Inferior parietal cortex (tissue), 1 donor: Measurements from ENCODE around the gene CCDC157.

Experiments
- DNase-seq: peaks from one replicate; pipeline ENCODE4 v3.0.0-alpha.2; 2016; ENCODE audit errors: extremely low spot score

The CCDC157 gene

GRCh38 chr22:30413745-30414524 is 57.1 kb downstream of the CCDC157 start:
- peak; percentile 33 for DNase-seq

GRCh38 chr22:30414525-30415047 is 57.8 kb downstream of the CCDC157 start:
- no peak for DNase-seq

- DNase-seq: no peak
Observed at GRCh38 chr22:30416403-30416802, 59.6 kb downstream of the CCDC157 start.

- DNase-seq: no peak
Observed at GRCh38 chr22:30416837-30417236, 60.0 kb downstream of the CCDC157 start.

GRCh38 chr22:30420347-30421125 is 63.7 kb downstream of the CCDC157 start:
- DNase-seq: peak; percentile 22

GRCh38 chr22:30421695-30422480 is 65.1 kb downstream of the CCDC157 start:
- DNase-seq: peak; percentile 9

- DNase-seq: peak; percentile 44
Observed at GRCh38 chr22:30422481-30423300, 65.9 kb downstream of the CCDC157 start.

- DNase-seq: no peak
Observed at GRCh38 chr22:30423301-30423958, 66.6 kb downstream of the CCDC157 start.

- DNase-seq: peak; percentile 100
Observed at GRCh38 chr22:30423959-30424533, 67.2 kb downstream of the CCDC157 start.

GRCh38 chr22:30424534-30425326 is 67.9 kb downstream of the CCDC157 start:
- DNase-seq: peak; percentile 65

- no peak for DNase-seq
Observed at GRCh38 chr22:30425327-30425615, 68.5 kb downstream of the CCDC157 start.

GRCh38 chr22:30425616-30426387 is 69.0 kb downstream of the CCDC157 start, which contains the start of gene MTFP1:
MTFP1 (plus strand) TSS chr22:30425768; CDS start chr22:30425880, 112 bp downstream.
- DNase-seq: peak; percentile 28
